HepG2 (cell line): ENCODE data around the gene MAJIN. TPM values are rescaled to one million over a fixed set of nuclear protein-coding genes. Genes with fewer than 3 reads are reported as not detected.

Experiments
- DMAP1 ChIP-seq: IDR thresholded peaks from 2 replicates; pipeline ENCODE4 v1.6.1; 2016
- MYPOP ChIP-seq: sonication (generic); formaldehyde crosslinking; IDR thresholded peaks from 2 replicates; pipeline ENCODE4 v1.8.1; 2023; ENCODE audit warnings: mild to moderate bottlenecking, moderate library complexity, missing genetic modification reagents
- NR2F1 ChIP-seq, 2 experiments: fragments of 450-650 bp in 1 of 2; formaldehyde crosslinking in 1 of 2; IDR thresholded peaks; 2 replicates each; pipeline versions ENCODE4 v1.5.0 to v1.6.1; 2016 to 2020; ENCODE audit warnings: mild to moderate bottlenecking in 1 of 2, missing compliant biosample characterization in 1 of 2, missing genetic modification reagents in 1 of 2, moderate library complexity in 1 of 2
- ZC3H4 ChIP-seq: sonication (generic); formaldehyde crosslinking; IDR thresholded peaks from 2 replicates; pipeline ENCODE4 v1.4.0; 2020; ENCODE audit warnings: missing genetic modification reagents, borderline replicate concordance
- ZNF570 ChIP-seq: sonication (generic); formaldehyde crosslinking; IDR thresholded peaks from 2 replicates; pipeline ENCODE4 v1.4.0; 2020; ENCODE audit warnings: mild to moderate bottlenecking, missing genetic modification reagents, borderline replicate concordance
- ZNF580 ChIP-seq: IDR thresholded peaks from 2 replicates; pipeline ENCODE4 v1.6.1; 2016; ENCODE audit warnings: low read depth, borderline replicate concordance
- polyA plus RNA-seq, 8 experiments: library from polyadenylated mRNA; depleted of rRNA in 3 of 8; stranded (reverse) in 7 of 8; unstranded in 1 of 8; fragments of >200 nt; fragmentation: Illumina TruSeq in 4 of 8; extraction: Trizol in 4 of 8; gene quantifications; 2 replicates each; pipeline versions ENCODE4 v1.2.1 to v1.2.3, GENCODE V29; 2011 to 2016; ENCODE audit warnings: low read depth in 4 of 8, missing spikeins in 1 of 8, mixed read lengths in 1 of 8; ENCODE audit not compliant: insufficient read depth in 1 of 8
- total RNA-seq, 5 experiments: library from RNA; depleted of rRNA; stranded (reverse); fragments of >200 nt; fragmentation: Illumina TruSeq; extraction: Trizol; gene quantifications; 2 replicates each; pipeline ENCODE4 v1.2.3, GENCODE V29; 2016; ENCODE audit warnings: low read depth in 1 of 5
- TF ChIP-seq, protein P1 (sequence below): sonication (generic); formaldehyde crosslinking; IDR thresholded peaks from 2 replicates; pipeline ENCODE4 v1.4.0; 2020; ENCODE audit warnings: missing genetic modification reagents
- TF ChIP-seq, protein P2 (sequence below), 2 experiments: fragments of 450-650 bp in 1 of 2; sonication (generic) in 1 of 2; formaldehyde crosslinking in 1 of 2; IDR thresholded peaks; 2 replicates each; pipeline versions ENCODE4 v1.6.1 to v1.8.0; 2016 to 2022; ENCODE audit warnings: antibody characterized with exemption in 1 of 2, mild to moderate bottlenecking in 1 of 2, missing genetic modification reagents in 1 of 2
- TF ChIP-seq, protein P3 (sequence below), 2 experiments: sonication (generic) in 1 of 2; formaldehyde crosslinking in 1 of 2; IDR thresholded peaks; 2 replicates each; pipeline versions ENCODE4 v1.4.0 to v1.6.1; 2016 to 2020; ENCODE audit warnings: borderline replicate concordance in 1 of 2, low read depth in 1 of 2, mild to moderate bottlenecking in 1 of 2, missing genetic modification reagents in 1 of 2

The MAJIN gene
- total and polyA plus RNA-seq, 2 of the 13 experiments (the other 11 are each of a cell fraction or from before 2014, with no cell fraction given): not detected

DNA sequence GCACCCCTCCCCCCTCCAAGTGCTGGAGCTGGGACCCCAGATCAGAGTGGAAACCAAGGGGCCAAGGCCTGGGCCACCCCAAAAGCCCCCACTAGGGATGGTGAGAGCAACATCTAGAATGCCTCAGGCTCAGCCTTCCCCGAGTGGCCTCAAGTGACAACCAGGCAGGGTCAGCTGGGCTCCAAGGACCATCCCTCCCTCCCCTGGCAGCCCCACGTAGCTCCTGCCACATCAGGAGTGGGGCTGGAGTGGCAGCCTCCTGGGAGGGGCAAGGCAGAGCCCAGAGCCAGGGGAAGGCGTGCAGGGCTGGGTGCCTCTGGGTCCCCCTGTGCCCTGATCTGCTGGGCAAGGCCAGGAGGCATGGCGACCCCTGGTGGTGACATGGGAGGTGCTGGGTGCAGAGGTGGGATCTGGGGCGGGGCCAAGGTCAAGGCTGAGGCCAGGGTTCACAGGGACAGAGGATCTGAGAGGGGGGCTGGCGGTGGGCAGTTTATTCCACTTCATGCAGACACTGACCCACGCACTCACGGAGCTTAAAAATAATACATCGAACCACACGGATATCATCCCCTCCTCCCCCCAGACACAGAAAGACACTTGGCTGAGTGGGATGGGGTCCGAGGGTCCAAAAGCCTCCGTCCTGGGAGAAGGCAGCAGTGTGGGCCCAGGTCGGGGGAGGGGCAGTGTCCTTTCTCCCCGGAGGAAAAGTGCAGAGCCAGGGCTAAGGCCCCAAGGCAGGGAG is 77.7 kb downstream of the MAJIN start (continued):
- TF ChIP-seq MYPOP (CRISPR knock-in tag) (no peak; the same call in 1 of the 2 replicates), NR2F1 (CRISPR knock-in tag; IDR thresholded peaks at IDR 0.05) (peak; percentile 98 to 99), ZC3H4 (CRISPR knock-in tag) (peak; percentile 83; the same call in 1 of the 2 replicates), DMAP1 (peak; percentile 59; the same call in 1 of the 2 replicates), ZNF570 (CRISPR knock-in tag) (no peak), ZNF580 (CRISPR knock-in tag) (peak; percentile 48; the same call in 1 of the 2 replicates)
- TF ChIP-seq, protein P1, sequence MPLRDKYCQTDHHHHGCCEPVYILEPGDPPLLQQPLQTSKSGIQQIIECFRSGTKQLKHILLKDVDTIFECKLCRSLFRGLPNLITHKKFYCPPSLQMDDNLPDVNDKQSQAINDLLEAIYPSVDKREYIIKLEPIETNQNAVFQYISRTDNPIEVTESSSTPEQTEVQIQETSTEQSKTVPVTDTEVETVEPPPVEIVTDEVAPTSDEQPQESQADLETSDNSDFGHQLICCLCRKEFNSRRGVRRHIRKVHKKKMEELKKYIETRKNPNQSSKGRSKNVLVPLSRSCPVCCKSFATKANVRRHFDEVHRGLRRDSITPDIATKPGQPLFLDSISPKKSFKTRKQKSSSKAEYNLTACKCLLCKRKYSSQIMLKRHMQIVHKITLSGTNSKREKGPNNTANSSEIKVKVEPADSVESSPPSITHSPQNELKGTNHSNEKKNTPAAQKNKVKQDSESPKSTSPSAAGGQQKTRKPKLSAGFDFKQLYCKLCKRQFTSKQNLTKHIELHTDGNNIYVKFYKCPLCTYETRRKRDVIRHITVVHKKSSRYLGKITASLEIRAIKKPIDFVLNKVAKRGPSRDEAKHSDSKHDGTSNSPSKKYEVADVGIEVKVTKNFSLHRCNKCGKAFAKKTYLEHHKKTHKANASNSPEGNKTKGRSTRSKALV (CRISPR knock-in tag): no peak; the same call in none of the 2 replicates
- TF ChIP-seq, protein P2, sequence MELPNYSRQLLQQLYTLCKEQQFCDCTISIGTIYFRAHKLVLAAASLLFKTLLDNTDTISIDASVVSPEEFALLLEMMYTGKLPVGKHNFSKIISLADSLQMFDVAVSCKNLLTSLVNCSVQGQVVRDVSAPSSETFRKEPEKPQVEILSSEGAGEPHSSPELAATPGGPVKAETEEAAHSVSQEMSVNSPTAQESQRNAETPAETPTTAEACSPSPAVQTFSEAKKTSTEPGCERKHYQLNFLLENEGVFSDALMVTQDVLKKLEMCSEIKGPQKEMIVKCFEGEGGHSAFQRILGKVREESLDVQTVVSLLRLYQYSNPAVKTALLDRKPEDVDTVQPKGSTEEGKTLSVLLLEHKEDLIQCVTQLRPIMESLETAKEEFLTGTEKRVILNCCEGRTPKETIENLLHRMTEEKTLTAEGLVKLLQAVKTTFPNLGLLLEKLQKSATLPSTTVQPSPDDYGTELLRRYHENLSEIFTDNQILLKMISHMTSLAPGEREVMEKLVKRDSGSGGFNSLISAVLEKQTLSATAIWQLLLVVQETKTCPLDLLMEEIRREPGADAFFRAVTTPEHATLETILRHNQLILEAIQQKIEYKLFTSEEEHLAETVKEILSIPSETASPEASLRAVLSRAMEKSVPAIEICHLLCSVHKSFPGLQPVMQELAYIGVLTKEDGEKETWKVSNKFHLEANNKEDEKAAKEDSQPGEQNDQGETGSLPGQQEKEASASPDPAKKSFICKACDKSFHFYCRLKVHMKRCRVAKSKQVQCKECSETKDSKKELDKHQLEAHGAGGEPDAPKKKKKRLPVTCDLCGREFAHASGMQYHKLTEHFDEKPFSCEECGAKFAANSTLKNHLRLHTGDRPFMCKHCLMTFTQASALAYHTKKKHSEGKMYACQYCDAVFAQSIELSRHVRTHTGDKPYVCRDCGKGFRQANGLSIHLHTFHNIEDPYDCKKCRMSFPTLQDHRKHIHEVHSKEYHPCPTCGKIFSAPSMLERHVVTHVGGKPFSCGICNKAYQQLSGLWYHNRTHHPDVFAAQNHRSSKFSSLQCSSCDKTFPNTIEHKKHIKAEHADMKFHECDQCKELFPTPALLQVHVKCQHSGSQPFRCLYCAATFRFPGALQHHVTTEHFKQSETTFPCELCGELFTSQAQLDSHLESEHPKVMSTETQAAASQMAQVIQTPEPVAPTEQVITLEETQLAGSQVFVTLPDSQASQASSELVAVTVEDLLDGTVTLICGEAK (IDR thresholded peaks at IDR 0.05): no peak
- TF ChIP-seq, protein P2 (CRISPR knock-in tag; IDR thresholded peaks at IDR 0.05): no peak
- TF ChIP-seq, protein P3, sequence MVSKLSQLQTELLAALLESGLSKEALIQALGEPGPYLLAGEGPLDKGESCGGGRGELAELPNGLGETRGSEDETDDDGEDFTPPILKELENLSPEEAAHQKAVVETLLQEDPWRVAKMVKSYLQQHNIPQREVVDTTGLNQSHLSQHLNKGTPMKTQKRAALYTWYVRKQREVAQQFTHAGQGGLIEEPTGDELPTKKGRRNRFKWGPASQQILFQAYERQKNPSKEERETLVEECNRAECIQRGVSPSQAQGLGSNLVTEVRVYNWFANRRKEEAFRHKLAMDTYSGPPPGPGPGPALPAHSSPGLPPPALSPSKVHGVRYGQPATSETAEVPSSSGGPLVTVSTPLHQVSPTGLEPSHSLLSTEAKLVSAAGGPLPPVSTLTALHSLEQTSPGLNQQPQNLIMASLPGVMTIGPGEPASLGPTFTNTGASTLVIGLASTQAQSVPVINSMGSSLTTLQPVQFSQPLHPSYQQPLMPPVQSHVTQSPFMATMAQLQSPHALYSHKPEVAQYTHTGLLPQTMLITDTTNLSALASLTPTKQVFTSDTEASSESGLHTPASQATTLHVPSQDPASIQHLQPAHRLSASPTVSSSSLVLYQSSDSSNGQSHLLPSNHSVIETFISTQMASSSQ (IDR thresholded peaks at IDR 0.05; ENCODE audit: low read depth): peak; percentile 69; the same call in 1 of the 2 replicates
- TF ChIP-seq, protein P3 (CRISPR knock-in tag; IDR thresholded peaks at IDR 0.05; ENCODE audit: borderline replicate concordance): peak; percentile 88
